GM12878 (cell line): ENCODE results near the gene PDE6B. TPM values are rescaled to one million over a fixed set of nuclear protein-coding genes. Genes with fewer than 3 reads are reported as not detected.

Source experiments
- ATAC-seq: fragments of 200-7000 bp; cut with Tn5 transposase; 3 replicates; pipeline ENCODE4 v1.9.1; 2020; ENCODE audit warnings: mild to moderate bottlenecking, moderate library complexity
- BruUV-seq: library from RNA; stranded (reverse); fragments of 400-500 nt; replicated peaks from 2 replicates; lab custom pipeline; 2021; lab: Mats Ljungman, UMichigan
- CTCF ChIA-PET: fragments of 300-600 bp; sonication (Branson Sonifier 250); formaldehyde crosslinking; extraction: SDS; loops from one replicate; lab custom pipeline; 2021; ENCODE audit warnings: inconsistent platforms; lab: Yijun Ruan, JAX
- POLR2A ChIA-PET: fragments of 350-600 bp; formaldehyde crosslinking; extraction: SDS; loops from one replicate; lab custom pipeline; 2021; ENCODE audit warnings: inconsistent platforms; lab: Charles Lee
- RAD21 ChIA-PET: fragments of 300-600 bp; sonication (Branson Sonifier 250); formaldehyde crosslinking; loops from one replicate; lab custom pipeline; 2023; ENCODE audit warnings: antibody characterized with exemption; ENCODE audit not compliant: unreplicated experiment; lab: Charles Lee
- SMC1A ChIA-PET: fragments of 300-600 bp; sonication (Branson Sonifier 250); formaldehyde crosslinking; loops from one replicate; lab custom pipeline; 2023; ENCODE audit not compliant: unreplicated experiment, uncharacterized antibody; lab: Charles Lee
- DNase-seq: peaks from one replicate; pipeline ENCODE4 v3.0.0-alpha.2; 2011; ENCODE audit warnings: low read depth, low spot score
- FAIRE-seq: peaks from 3 replicates; lab custom pipeline; 2011; peaks lifted over from hg19 to GRCh38; lab: Jason Lieb, UNC
- H2AFZ ChIP-seq: 2 replicates; pipeline ENCODE4 v1.6.0; 2011; ENCODE audit warnings: low read depth, low read length, control low read depth; ENCODE audit not compliant: control insufficient read depth
- H3K27ac ChIP-seq: 2 replicates; pipeline ENCODE4 v1.5.1; 2011; ENCODE audit warnings: control low read depth; ENCODE audit not compliant: control insufficient read depth, insufficient read depth
- H3K27me3 ChIP-seq, 2 experiments: replicated peaks in 1 of 2; 2 replicates each; pipeline versions ENCODE4 v1.6.0 to v1.6.1; 2011; ENCODE audit warnings: low read length in 1 of 2; ENCODE audit not compliant: control insufficient read depth in 2 of 2, insufficient read depth in 2 of 2
- H3K36me3 ChIP-seq, 2 experiments: 2 replicates each; pipeline ENCODE4 v1.5.1; 2011; ENCODE audit warnings: low read length in 1 of 2; ENCODE audit not compliant: control insufficient read depth in 2 of 2, insufficient read depth in 2 of 2
- H3K4me1 ChIP-seq: 2 replicates; pipeline ENCODE4 v1.6.1; 2011; ENCODE audit warnings: mild to moderate bottlenecking, low read length, moderate library complexity, mixed read lengths; ENCODE audit not compliant: control insufficient read depth, insufficient read depth
- H3K4me2 ChIP-seq: 2 replicates; pipeline ENCODE4 v1.6.0; 2011; ENCODE audit warnings: control low read depth; ENCODE audit not compliant: control insufficient read depth, insufficient read depth
- H3K4me3 ChIP-seq: fragments of 200-600 bp; sonication (generic); 2 replicates; pipeline ENCODE4 v1.5.1; 2016
- H3K79me2 ChIP-seq: 2 replicates; pipeline ENCODE4 v1.6.0; 2011; ENCODE audit warnings: low read length; ENCODE audit not compliant: control insufficient read depth, insufficient read depth
- H3K9ac ChIP-seq: 2 replicates; pipeline ENCODE4 v1.8.0; 2011; ENCODE audit warnings: low read length, control low read depth, mixed read lengths; ENCODE audit not compliant: control insufficient read depth, insufficient read depth
- H3K9me3 ChIP-seq: replicated peaks from 3 replicates; pipeline ENCODE4 v1.5.1; 2011; ENCODE audit warnings: mild to moderate bottlenecking, low read length; ENCODE audit not compliant: control insufficient read depth, insufficient read depth
- H4K20me1 ChIP-seq: 2 replicates; pipeline ENCODE4 v1.6.0; 2011; ENCODE audit not compliant: control insufficient read depth, insufficient read depth
- ESRRA ChIP-seq: IDR thresholded peaks from 2 replicates; pipeline ENCODE4 v1.6.1; 2012; ENCODE audit warnings: mild to moderate bottlenecking, low read length, improper control_type of control experiment
- FOXM1 ChIP-seq: IDR thresholded peaks from 2 replicates; pipeline ENCODE4 v1.6.1; 2012; ENCODE audit warnings: low read depth, mild to moderate bottlenecking, inconsistent platforms, low read length, moderate library complexity
- GATAD2B ChIP-seq: fragments of 450-650 bp; conservative IDR thresholded peaks from 2 replicates; pipeline ENCODE4 v1.6.1; 2017; ENCODE audit warnings: low read depth, mild to moderate bottlenecking, moderate library complexity
- MXI1 ChIP-seq: fragments of 150-350 bp; IDR thresholded peaks from 2 replicates; pipeline ENCODE4 v1.6.1; 2011; ENCODE audit warnings: low read depth, mild to moderate bottlenecking, inconsistent platforms, low read length, improper control_type of control experiment
- NFYB ChIP-seq: IDR thresholded peaks from 2 replicates; pipeline ENCODE4 v1.6.1; 2011; ENCODE audit warnings: low read depth, mild to moderate bottlenecking, low read length, improper control_type of control experiment, moderate library complexity; ENCODE audit not compliant: insufficient read depth
- SRF ChIP-seq, 2 experiments: IDR thresholded peaks; 2 replicates each; pipeline ENCODE4 v1.6.1; 2011; ENCODE audit warnings: low read depth in 2 of 2, low read length in 2 of 2, mild to moderate bottlenecking in 1 of 2, moderate library complexity in 1 of 2
- ZNF24 ChIP-seq: fragments of 450-650 bp; IDR thresholded peaks from 2 replicates; pipeline ENCODE4 v1.6.1; 2017; ENCODE audit warnings: antibody characterized with exemption, mild to moderate bottlenecking
- ZSCAN29 ChIP-seq: fragments of 450-650 bp; IDR thresholded peaks from 2 replicates; pipeline ENCODE4 v1.6.1; 2017; ENCODE audit warnings: mild to moderate bottlenecking, moderate library complexity
- ZZZ3 ChIP-seq: IDR thresholded peaks from 2 replicates; pipeline ENCODE4 v1.6.1; 2011; ENCODE audit warnings: low read depth; ENCODE audit not compliant: control insufficient read depth, insufficient read length
- WGBS: methylation state at CpG from one replicate; pipeline ENCODE4 v1.1.6; 2016; ENCODE audit warnings: low lambda C conversion rate; ENCODE audit not compliant: insufficient replicate concordance, insufficient coverage; ENCODE audit errors: missing lambda C conversion rate; 5-methylcytosine and 5-hydroxymethylcytosine counted together
- in situ Hi-C: fragments of 300-500 bp; cut with MboI; formaldehyde crosslinking; loops from 9 replicates; pipeline ENCODE4 v1.14.3; 2018; ENCODE audit warnings: mixed read lengths
- intact Hi-C: fragments of 100-400 bp; cut with micrococcal nuclease; formaldehyde crosslinking; loops from one replicate; pipeline ENCODE4 v1.14.2; 2022; ENCODE audit not compliant: unreplicated experiment
- polyA plus RNA-seq, 11 experiments: library from polyadenylated mRNA; depleted of rRNA in 4 of 11; unstranded in 6 of 11; stranded (reverse) in 5 of 11; fragments of >200 nt; fragmentation: Nextera tagmentation in 4 of 11; fragmentation: Illumina TruSeq in 1 of 11; extraction: Ambion mirVana in 4 of 11; extraction: Trizol in 1 of 11; gene quantifications; 1 replicate in 1 of 11; 2 replicates in 10 of 11; pipeline versions ENCODE4 v1.2.1 to v1.2.3, GENCODE V29; 2011 to 2016; ENCODE audit warnings: inconsistent platforms in 2 of 11, missing spikeins in 2 of 11, low read depth in 1 of 11
- total RNA-seq, 4 experiments: library from RNA; depleted of rRNA in 3 of 4; stranded (reverse); fragments of >200 nt in 3 of 4; fragmentation: Illumina TruSeq in 1 of 4; extraction: Trizol in 1 of 4; gene quantifications; 2 replicates each; pipeline versions ENCODE4 v1.2.1 to v1.2.3, GENCODE V29; 2013 to 2021
- TF ChIP-seq, protein P1 (sequence below): fragments of 450-650 bp; IDR thresholded peaks from 2 replicates; pipeline ENCODE4 v1.6.1; 2017; ENCODE audit warnings: mild to moderate bottlenecking
- TF ChIP-seq, protein P2 (sequence below): fragments of 450-650 bp; conservative IDR thresholded peaks from 2 replicates; pipeline ENCODE4 v1.6.1; 2017; ENCODE audit warnings: mild to moderate bottlenecking, moderate library complexity

Gene PDE6B
- total and polyA plus RNA-seq, 10 of the 15 experiments (the other 5 are each of a cell fraction or from before 2014, with no cell fraction given), result 2.6 to 6.4 (median 3.8) TPM

GRCh38 chr4:709348-709747 is 84.0 kb downstream of the PDE6B start:
- Histone ChIP-seq H2AFZ (no peak overlapping the region), H3K36me3 (peaks cover 2 to 3% of the 10 kb centered on the region in 2 experiments; a peak in 3 of 4 replicates), H3K79me2 (peaks cover 45% of the 10 kb centered on the region), H3K4me3 (no peak overlapping the region)
- WGBS, result 100% methylated on average over 6 of the region's 6 CpGs
- RAD21 ChIA-PET, result no interaction called here
- TF ChIP-seq SRF (IDR thresholded peaks at IDR 0.05; ENCODE audit: low read depth in 2 of 2, low read length in 2 of 2) (no peak), ZNF24 (peak; percentile 97), ZZZ3 (no peak), GATAD2B (no peak)
- TF ChIP-seq, all 136 proteins: peak for 1
- POLR2A ChIA-PET, result no interaction called here
- no peak overlapping the region for H3K4me2 ChIP-seq
- SMC1A ChIA-PET, result no interaction called here
- H3K27me3 ChIP-seq, result no peaks in the 10 kb centered on the region
- no peak overlapping the region for H3K27ac ChIP-seq
- no peaks in the 10 kb centered on the region for H3K9me3 ChIP-seq
- no peaks in the 10 kb centered on the region for H4K20me1 ChIP-seq
- intact Hi-C loops (no loop called here), in situ Hi-C loops (no loop called here)
- ATAC-seq, result no peak
- no peak for DNase-seq
- no peaks in the 10 kb centered on the region; the same call in 1 of the 2 replicates for H3K4me1 ChIP-seq
- FAIRE-seq, result no peak
- H3K9ac ChIP-seq, result no peak overlapping the region
- CTCF ChIA-PET, result interaction anchor here (0.7 to 1.1 kb wide), 4 partner anchors 12 to 106 kb away, joined by 3 to 4 read pairs (median 3); no protein-coding TSS in a partner anchor
- TSS peak; percentile 64 for BruUV-seq

DNA sequence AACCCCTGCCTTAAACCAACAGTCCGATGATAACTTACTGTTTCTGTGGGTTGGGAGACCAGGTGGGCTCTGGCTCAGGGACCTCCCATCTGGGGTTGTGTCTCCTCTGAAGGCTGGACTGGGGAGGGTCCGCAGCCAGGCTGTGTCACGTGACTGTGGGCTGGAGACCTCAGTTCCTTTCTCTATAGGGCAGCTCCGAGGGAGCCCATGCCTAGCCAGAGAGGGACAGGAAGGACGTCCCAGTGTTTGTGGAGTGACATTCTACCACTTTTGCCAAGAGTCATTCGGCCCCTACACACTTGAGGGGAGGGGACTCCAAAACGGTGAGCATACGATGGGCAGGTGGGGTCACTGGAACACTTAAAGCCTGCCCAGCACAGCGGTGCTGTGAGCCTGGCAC is 84.7 kb downstream of the PDE6B start:
- Histone ChIP-seq H3K4me2 (no peak overlapping the region), H4K20me1 (no peaks in the 10 kb centered on the region), H3K79me2 (peaks cover 51% of the 10 kb centered on the region), H3K4me3 (no peak overlapping the region), H3K27me3 (no peaks in the 10 kb centered on the region), H3K36me3 (peaks cover 2 to 3% of the 10 kb centered on the region in 2 experiments; a peak in 3 of 4 replicates), H2AFZ (no peak overlapping the region), H3K27ac (no peak overlapping the region), H3K9ac (no peak overlapping the region), H3K4me1 (no peaks in the 10 kb centered on the region; the same call in 1 of the 2 replicates), H3K9me3 (no peaks in the 10 kb centered on the region)
- SMC1A ChIA-PET, result no interaction called here
- intact Hi-C loops, result no loop called here
- CTCF ChIA-PET, result interaction anchor here (0.7 to 1.1 kb wide), 4 partner anchors 13 to 107 kb away, joined by 3 to 4 read pairs (median 3); no protein-coding TSS in a partner anchor
- ATAC-seq, result no peak
- DNase-seq, result no peak
- BruUV-seq, result no TSS peak
- in situ Hi-C loops, result no loop called here
- no peak for TF ChIP-seq FOXM1
- no peak for TF ChIP-seq NFYB
- no peak for TF ChIP-seq ZSCAN29
- TF ChIP-seq, protein P1, sequence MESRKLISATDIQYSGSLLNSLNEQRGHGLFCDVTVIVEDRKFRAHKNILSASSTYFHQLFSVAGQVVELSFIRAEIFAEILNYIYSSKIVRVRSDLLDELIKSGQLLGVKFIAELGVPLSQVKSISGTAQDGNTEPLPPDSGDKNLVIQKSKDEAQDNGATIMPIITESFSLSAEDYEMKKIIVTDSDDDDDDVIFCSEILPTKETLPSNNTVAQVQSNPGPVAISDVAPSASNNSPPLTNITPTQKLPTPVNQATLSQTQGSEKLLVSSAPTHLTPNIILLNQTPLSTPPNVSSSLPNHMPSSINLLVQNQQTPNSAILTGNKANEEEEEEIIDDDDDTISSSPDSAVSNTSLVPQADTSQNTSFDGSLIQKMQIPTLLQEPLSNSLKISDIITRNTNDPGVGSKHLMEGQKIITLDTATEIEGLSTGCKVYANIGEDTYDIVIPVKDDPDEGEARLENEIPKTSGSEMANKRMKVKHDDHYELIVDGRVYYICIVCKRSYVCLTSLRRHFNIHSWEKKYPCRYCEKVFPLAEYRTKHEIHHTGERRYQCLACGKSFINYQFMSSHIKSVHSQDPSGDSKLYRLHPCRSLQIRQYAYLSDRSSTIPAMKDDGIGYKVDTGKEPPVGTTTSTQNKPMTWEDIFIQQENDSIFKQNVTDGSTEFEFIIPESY, result no peak
- no peak for TF ChIP-seq ESRRA
- TF ChIP-seq, protein P2, sequence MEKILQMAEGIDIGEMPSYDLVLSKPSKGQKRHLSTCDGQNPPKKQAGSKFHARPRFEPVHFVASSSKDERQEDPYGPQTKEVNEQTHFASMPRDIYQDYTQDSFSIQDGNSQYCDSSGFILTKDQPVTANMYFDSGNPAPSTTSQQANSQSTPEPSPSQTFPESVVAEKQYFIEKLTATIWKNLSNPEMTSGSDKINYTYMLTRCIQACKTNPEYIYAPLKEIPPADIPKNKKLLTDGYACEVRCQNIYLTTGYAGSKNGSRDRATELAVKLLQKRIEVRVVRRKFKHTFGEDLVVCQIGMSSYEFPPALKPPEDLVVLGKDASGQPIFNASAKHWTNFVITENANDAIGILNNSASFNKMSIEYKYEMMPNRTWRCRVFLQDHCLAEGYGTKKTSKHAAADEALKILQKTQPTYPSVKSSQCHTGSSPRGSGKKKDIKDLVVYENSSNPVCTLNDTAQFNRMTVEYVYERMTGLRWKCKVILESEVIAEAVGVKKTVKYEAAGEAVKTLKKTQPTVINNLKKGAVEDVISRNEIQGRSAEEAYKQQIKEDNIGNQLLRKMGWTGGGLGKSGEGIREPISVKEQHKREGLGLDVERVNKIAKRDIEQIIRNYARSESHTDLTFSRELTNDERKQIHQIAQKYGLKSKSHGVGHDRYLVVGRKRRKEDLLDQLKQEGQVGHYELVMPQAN, result no peak
- TF ChIP-seq SRF (IDR thresholded peaks at IDR 0.05; ENCODE audit: low read depth in 2 of 2, low read length in 2 of 2), result no peak
- no peak for TF ChIP-seq MXI1
- RAD21 ChIA-PET, result no interaction called here
- 93% methylated on average over 9 of the region's 9 CpGs for WGBS
- POLR2A ChIA-PET, result interaction anchor here (0.5 kb wide), 1 partner anchor 19 kb away, joined by 4 read pairs; no protein-coding TSS in a partner anchor
- no peak for FAIRE-seq
